Stimulated activated CD8-positive, alpha-beta memory T cell treated with anti-CD3 and anti-CD28 coated beads, Interleukin-15, amount 100 ng/mL, for 48 hours (primary cell): ENCODE results near the gene RGS1.
A peak's percentile ranks its signal among the peaks of the same experiment; 100 is the strongest.

Experiments used
- DNase-seq, 2 donors: peaks; one replicate each; pipeline ENCODE4 v3.0.0-alpha.2; 2020; ENCODE audit warnings: low read depth in 2 of 2

Gene RGS1

GRCh38 chr1:192581131-192581927, 5.8 kb downstream of the RGS1 start:
- DNase-seq, result no peak

GRCh38 chr1:192584866-192585265, 9.3 kb downstream of the RGS1 start:
- no peak for DNase-seq

- no peak for DNase-seq
Observed at GRCh38 chr1:192587386-192588266, 12.1 kb downstream of the RGS1 start.

GRCh38 chr1:192588546-192588945, 13.0 kb downstream of the RGS1 start:
- no peak for DNase-seq

- no peak for DNase-seq
Observed at GRCh38 chr1:192589813-192590212, 14.2 kb downstream of the RGS1 start.

- no peak for DNase-seq
Observed at GRCh38 chr1:192592517-192592916, 16.9 kb downstream of the RGS1 start.

- no peak for DNase-seq
Observed at GRCh38 chr1:192592981-192593708, 17.6 kb downstream of the RGS1 start.

GRCh38 chr1:192595299-192595698, 19.7 kb downstream of the RGS1 start:
- no peak for DNase-seq

- no peak for DNase-seq
Observed at GRCh38 chr1:192598589-192598988, 23.0 kb downstream of the RGS1 start.

- DNase-seq, result no peak
Observed at GRCh38 chr1:192600275-192600674, 24.7 kb downstream of the RGS1 start.

- no peak for DNase-seq
Observed at GRCh38 chr1:192601143-192601542, 25.6 kb downstream of the RGS1 start.

GRCh38 chr1:192601567-192601966, 26.0 kb downstream of the RGS1 start:
- DNase-seq, result no peak

GRCh38 chr1:192602757-192603156, 27.2 kb downstream of the RGS1 start:
- DNase-seq, result no peak

- no peak for DNase-seq
Observed at GRCh38 chr1:192603218-192603787, 27.7 kb downstream of the RGS1 start.

GRCh38 chr1:192604979-192605620, 29.5 kb downstream of the RGS1 start:
- no peak for DNase-seq

GRCh38 chr1:192608671-192609070, 33.1 kb downstream of the RGS1 start:
- DNase-seq, result no peak

GRCh38 chr1:192609110-192610079, 33.8 kb downstream of the RGS1 start:
- peak; percentile 7 to 28 for DNase-seq

GRCh38 chr1:192610112-192610889, 34.7 kb downstream of the RGS1 start:
- DNase-seq, result no peak

- no peak for DNase-seq
Observed at GRCh38 chr1:192615055-192615454, 39.5 kb downstream of the RGS1 start.
